Measurements from ENCODE around the gene ZNF710. TPM values are rescaled to one million over a fixed set of nuclear protein-coding genes. Genes with fewer than 3 reads are reported as not detected.

ZNF710 gene
- total and polyA plus RNA-seq, 4 donors, result 5.3 to 33.0 (median 17.5) TPM

DNA sequence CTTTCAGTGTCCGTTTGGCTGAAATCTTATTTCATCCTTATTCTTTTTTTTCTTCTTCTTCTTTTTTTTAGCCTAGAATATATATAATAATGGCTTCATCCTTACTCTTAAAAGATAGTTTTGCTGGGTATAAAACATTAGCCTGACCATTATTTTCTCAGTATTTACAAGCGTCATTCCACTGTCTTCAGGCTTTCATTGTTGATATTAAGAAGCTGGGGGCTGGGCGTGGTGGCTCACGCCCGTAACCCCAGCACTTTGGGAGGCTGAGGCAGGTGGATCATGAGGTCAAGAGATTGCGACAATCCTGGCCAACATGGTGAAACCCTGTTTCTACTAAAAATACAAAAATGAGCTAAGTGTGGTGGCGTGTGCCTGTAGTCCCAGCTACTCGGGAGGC, 10.6 kb downstream of the ZNF710 start:
- H3K4me3 ChIP-seq (ENCODE audit: low read depth, low read length), result no peak overlapping the region
- 95% methylated on average over 4 of the region's 8 CpGs for WGBS (ENCODE audit: insufficient coverage)
- peaks cover 7% of the 10 kb centered on the region for H3K9me3 ChIP-seq (ENCODE audit: control insufficient read depth, insufficient read depth, low read length)

DNA sequence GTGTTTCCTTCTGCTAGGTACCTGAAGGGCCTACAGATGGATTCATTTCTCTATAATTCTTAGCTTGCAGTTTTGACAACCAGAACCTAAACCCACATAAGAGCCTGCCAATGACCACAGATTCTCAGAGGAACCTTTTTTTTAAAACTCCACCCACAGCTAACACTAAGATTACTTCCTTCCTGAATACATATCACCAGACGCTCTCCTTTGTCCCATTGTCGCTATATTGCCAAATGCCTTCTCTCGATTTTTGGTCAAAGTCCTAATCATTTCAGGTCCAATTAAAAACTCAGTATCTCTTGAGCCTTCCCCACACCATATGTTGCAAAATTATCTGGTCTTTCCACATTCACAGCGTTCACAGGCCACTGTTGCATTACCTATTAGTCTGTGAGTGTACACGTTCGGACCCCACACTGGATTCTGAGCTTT, 12.4 kb downstream of the ZNF710 start:
- peaks cover 4% of the 10 kb centered on the region for H3K36me3 ChIP-seq (ENCODE audit: control insufficient read depth, insufficient read depth, low read length)
- WGBS (ENCODE audit: insufficient coverage), result 75% methylated on average over 4 of the region's 6 CpGs
- H3K4me1 ChIP-seq (ENCODE audit: control insufficient read depth, insufficient read depth, low read length), result no peaks in the 10 kb centered on the region
- peaks cover 7% of the 10 kb centered on the region for H3K9me3 ChIP-seq (ENCODE audit: control insufficient read depth, insufficient read depth, low read length)
- no peak for DNase-seq (ENCODE audit: low read depth in 4 of 6, low spot score in 6 of 6)
- no peak overlapping the region for H3K27ac ChIP-seq (ENCODE audit: low read depth, low read length)
- no peak overlapping the region for H3K4me3 ChIP-seq (ENCODE audit: low read depth, low read length)
- no peaks in the 10 kb centered on the region for H3K27me3 ChIP-seq (ENCODE audit: control insufficient read depth, insufficient read depth, low read length)

More for the DNA sequence above, 10.6 kb downstream of the ZNF710 start:
- Histone ChIP-seq H3K27me3 (ENCODE audit: control insufficient read depth, insufficient read depth, low read length) (no peaks in the 10 kb centered on the region), H3K36me3 (ENCODE audit: control insufficient read depth, insufficient read depth, low read length) (peaks cover 4% of the 10 kb centered on the region), H3K4me1 (ENCODE audit: control insufficient read depth, insufficient read depth, low read length) (no peaks in the 10 kb centered on the region), H3K27ac (ENCODE audit: low read depth, low read length) (no peak overlapping the region)
- no peak for DNase-seq (ENCODE audit: low read depth in 4 of 6, low spot score in 6 of 6)

DNA sequence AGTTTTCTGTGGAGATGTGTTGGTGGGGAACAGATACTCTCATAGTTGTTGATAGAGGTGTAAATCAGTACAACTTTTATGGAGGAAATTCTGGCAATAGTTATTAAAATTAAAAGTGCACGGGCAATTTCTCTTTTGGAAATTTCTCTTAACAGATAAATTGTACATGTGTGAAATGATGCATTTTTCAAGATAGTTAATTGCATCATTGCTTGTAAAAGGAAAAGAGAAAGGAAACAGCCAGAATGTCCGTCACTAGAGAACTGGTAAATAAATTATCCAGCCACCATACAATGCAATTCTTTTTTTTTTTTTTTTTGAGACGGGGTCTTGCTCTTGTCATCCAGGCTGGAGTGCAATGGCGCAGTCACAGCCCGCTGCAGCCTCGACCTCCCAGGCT, 14.2 kb downstream of the ZNF710 start:
- H3K27me3 ChIP-seq (ENCODE audit: control insufficient read depth, insufficient read depth, low read length), result no peaks in the 10 kb centered on the region
- WGBS (ENCODE audit: insufficient coverage), result 67% methylated on average over 3 of the region's 6 CpGs
- H3K36me3 ChIP-seq (ENCODE audit: control insufficient read depth, insufficient read depth, low read length), result peaks cover 3% of the 10 kb centered on the region
- H3K4me1 ChIP-seq (ENCODE audit: control insufficient read depth, insufficient read depth, low read length), result peaks cover 9% of the 10 kb centered on the region
- peaks cover 7% of the 10 kb centered on the region for H3K9me3 ChIP-seq (ENCODE audit: control insufficient read depth, insufficient read depth, low read length)
- no peak overlapping the region for H3K27ac ChIP-seq (ENCODE audit: low read depth, low read length)
- no peak for DNase-seq (ENCODE audit: low read depth in 4 of 6, low spot score in 6 of 6)
- H3K4me3 ChIP-seq (ENCODE audit: low read depth, low read length), result no peak overlapping the region

DNA sequence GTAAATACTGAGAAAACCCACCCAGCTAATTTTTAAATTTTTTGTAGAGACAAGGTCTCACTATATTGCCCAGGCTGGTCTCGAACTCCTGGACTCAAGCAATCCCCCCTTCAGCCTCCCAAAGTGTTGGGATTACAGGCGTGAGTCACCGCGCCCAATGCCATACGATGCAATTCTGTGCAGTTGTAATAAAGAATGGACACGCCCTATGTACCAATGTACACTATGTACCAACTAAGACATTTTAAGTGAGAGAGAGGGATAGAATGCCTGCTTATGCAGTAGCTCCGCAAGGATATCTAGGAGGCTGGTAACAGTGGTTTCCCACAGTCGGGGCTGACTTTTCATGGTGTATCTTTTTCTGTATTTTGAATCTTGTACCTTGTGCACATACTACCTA, 14.6 kb downstream of the ZNF710 start:
- WGBS (ENCODE audit: insufficient coverage), result no CpG with 5 or more reads among the region's 8 CpGs
- no peak overlapping the region for H3K27ac ChIP-seq (ENCODE audit: low read depth, low read length)
- peaks cover 4% of the 10 kb centered on the region for H3K36me3 ChIP-seq (ENCODE audit: control insufficient read depth, insufficient read depth, low read length)

DNA sequence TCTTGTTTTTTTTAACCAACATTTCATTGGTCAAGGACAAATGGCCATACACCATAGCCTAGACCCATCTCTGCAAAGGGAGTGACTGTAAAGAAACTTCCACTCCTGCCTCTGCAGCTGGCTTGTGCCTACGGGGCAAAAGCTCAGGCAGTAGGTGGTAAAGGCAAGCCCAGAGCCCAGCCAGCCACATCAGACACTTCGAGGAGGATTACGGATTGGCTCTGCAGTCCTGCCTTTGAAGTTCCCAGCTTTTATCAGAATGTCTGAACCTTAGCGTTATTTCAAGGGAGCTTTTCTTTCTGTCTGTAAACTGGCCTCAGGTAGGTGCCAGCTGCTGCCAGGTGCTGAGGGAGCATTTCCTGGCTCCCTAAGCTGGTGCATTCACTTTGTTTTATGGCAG, 15.6 kb downstream of the ZNF710 start:
- no peak for DNase-seq (ENCODE audit: low read depth in 4 of 6, low spot score in 6 of 6)
- Histone ChIP-seq H3K36me3 (ENCODE audit: control insufficient read depth, insufficient read depth, low read length) (peaks cover 4% of the 10 kb centered on the region), H3K4me3 (ENCODE audit: low read depth, low read length) (no peak overlapping the region), H3K27me3 (ENCODE audit: control insufficient read depth, insufficient read depth, low read length) (no peaks in the 10 kb centered on the region), H3K4me1 (ENCODE audit: control insufficient read depth, insufficient read depth, low read length) (peaks cover 16% of the 10 kb centered on the region), H3K9me3 (ENCODE audit: control insufficient read depth, insufficient read depth, low read length) (peaks cover 4% of the 10 kb centered on the region), H3K27ac (ENCODE audit: low read depth, low read length) (no peak overlapping the region)
- WGBS (ENCODE audit: insufficient coverage), result 67% methylated on average over 4 of the region's 4 CpGs

More for the DNA sequence above, 14.6 kb downstream of the ZNF710 start:
- peaks cover 7% of the 10 kb centered on the region for H3K9me3 ChIP-seq (ENCODE audit: control insufficient read depth, insufficient read depth, low read length)
- no peaks in the 10 kb centered on the region for H3K27me3 ChIP-seq (ENCODE audit: control insufficient read depth, insufficient read depth, low read length)
- no peak for DNase-seq (ENCODE audit: low read depth in 4 of 6, low spot score in 6 of 6)
- no peak overlapping the region for H3K4me3 ChIP-seq (ENCODE audit: low read depth, low read length)
- H3K4me1 ChIP-seq (ENCODE audit: control insufficient read depth, insufficient read depth, low read length), result peaks cover 13% of the 10 kb centered on the region

DNA sequence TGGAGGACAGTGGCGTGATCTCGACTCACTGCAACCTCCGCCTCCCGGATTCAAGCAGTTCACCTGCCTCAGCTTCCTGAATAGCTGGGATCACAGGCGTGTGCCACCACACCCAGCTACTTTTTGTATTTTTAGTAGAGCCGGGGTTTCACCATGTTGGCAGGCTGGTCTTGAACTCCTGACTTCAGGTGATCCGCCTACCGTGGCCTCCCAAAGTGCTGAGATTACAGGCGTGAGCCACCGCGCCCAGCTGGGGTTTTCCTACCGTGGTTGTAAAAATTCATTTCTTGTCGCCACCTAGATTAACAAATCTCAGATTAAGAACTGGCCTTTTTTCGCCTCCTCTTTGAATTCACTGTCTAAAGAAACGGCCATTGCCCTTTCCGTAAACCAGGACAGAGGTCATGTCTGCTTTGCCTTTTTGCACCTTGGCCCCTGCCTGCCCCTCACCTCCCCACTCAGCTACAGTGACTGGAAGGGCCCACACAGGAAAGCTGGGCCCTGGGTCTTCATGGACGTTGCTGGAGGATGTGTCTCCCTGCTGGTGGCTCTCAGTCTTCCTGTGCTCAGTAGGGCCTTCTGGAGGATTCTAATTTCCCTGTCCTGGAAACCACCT, 17.2 kb downstream of the ZNF710 start:
- no peak overlapping the region for H3K27ac ChIP-seq (ENCODE audit: low read depth, low read length)

DNA sequence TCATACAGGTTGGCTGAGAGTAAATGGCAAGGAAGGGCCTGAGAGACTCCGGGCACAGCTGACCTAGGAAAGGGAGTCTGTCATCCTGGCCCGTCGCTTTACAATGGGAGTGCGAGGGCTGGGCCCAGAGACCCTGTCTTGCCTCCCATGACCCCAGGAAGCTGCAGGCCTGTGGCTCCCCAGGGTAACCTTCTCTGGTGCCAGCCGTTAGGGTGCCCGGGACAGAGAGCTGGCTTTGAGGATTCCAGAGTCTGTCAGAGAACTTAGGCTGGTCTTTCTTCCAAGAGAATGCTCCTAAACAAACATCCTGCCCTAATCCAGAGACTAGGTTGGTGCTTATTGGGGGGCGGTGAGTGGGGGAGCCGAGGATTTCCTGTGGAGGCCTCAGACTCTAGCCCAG, 18.5 kb downstream of the ZNF710 start:
- H3K4me1 ChIP-seq (ENCODE audit: control insufficient read depth, insufficient read depth, low read length), result peaks cover 23% of the 10 kb centered on the region
- no peaks in the 10 kb centered on the region for H3K27me3 ChIP-seq (ENCODE audit: control insufficient read depth, insufficient read depth, low read length)
- DNase-seq (ENCODE audit: low read depth in 4 of 6, low spot score in 6 of 6), result no peak
- 80% methylated on average over 7 of the region's 8 CpGs for WGBS (ENCODE audit: insufficient coverage)
- no peaks in the 10 kb centered on the region for H3K9me3 ChIP-seq (ENCODE audit: control insufficient read depth, insufficient read depth, low read length)
- peaks cover 4% of the 10 kb centered on the region for H3K36me3 ChIP-seq (ENCODE audit: control insufficient read depth, insufficient read depth, low read length)
- H3K27ac ChIP-seq (ENCODE audit: low read depth, low read length), result peak overlapping the region; percentile 26
- no peak overlapping the region for H3K4me3 ChIP-seq (ENCODE audit: low read depth, low read length)

More for the DNA sequence above, 17.2 kb downstream of the ZNF710 start:
- H3K4me3 ChIP-seq (ENCODE audit: low read depth, low read length), result no peak overlapping the region
- 92% methylated on average over 17 of the region's 17 CpGs for WGBS (ENCODE audit: insufficient coverage)
- H3K36me3 ChIP-seq (ENCODE audit: control insufficient read depth, insufficient read depth, low read length), result peaks cover 4% of the 10 kb centered on the region
- H3K4me1 ChIP-seq (ENCODE audit: control insufficient read depth, insufficient read depth, low read length), result peaks cover 16% of the 10 kb centered on the region
- no peaks in the 10 kb centered on the region for H3K9me3 ChIP-seq (ENCODE audit: control insufficient read depth, insufficient read depth, low read length)
- no peak for DNase-seq (ENCODE audit: low read depth in 4 of 6, low spot score in 6 of 6)
- no peaks in the 10 kb centered on the region for H3K27me3 ChIP-seq (ENCODE audit: control insufficient read depth, insufficient read depth, low read length)

DNA sequence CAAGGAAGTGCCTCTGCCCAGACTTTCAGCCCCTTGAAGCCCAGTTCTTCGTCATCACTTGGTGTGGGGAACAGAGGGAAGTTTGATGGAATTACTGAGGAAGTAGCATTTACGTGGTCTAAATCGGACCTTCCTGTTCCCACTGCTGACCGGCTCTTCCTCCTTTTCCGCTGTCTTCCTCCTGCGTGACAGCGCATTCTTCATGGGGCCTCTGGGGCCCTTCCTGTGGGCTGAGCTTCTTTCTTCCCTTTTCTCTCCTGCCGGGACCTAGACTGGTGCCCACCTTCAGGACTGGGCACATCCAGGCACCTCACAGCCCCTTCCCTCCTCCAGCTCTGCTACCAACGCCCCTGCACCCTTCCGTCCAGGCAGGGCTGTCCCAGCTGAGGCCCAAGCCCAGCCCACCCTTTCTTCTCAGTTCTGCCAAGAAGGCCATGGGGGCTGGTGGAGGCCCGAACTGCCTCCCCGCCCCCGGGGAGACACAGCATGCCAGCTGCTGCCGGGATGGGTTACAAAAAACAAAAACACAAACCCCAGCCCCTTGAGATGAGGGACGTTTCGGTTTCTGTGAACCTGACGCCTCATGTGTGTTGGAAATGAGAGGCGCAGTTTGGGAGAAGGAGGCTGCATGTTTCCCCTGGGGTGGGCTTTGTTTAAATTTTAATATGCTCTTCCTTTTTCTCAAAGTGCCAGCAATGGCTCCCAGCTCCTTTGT, 19.1 kb downstream of the ZNF710 start:
- WGBS (ENCODE audit: insufficient coverage), result 65% methylated on average over 14 of the region's 18 CpGs
- Histone ChIP-seq H3K36me3 (ENCODE audit: control insufficient read depth, insufficient read depth, low read length) (peaks cover 4% of the 10 kb centered on the region), H3K9me3 (ENCODE audit: control insufficient read depth, insufficient read depth, low read length) (no peaks in the 10 kb centered on the region), H3K27me3 (ENCODE audit: control insufficient read depth, insufficient read depth, low read length) (no peaks in the 10 kb centered on the region), H3K4me1 (ENCODE audit: control insufficient read depth, insufficient read depth, low read length) (peaks cover 28% of the 10 kb centered on the region), H3K4me3 (ENCODE audit: low read depth, low read length) (no peak overlapping the region), H3K27ac (ENCODE audit: low read depth, low read length) (peak overlapping the region; percentile 26)
- DNase-seq (ENCODE audit: low read depth in 4 of 6, low spot score in 6 of 6), result no peak

DNA sequence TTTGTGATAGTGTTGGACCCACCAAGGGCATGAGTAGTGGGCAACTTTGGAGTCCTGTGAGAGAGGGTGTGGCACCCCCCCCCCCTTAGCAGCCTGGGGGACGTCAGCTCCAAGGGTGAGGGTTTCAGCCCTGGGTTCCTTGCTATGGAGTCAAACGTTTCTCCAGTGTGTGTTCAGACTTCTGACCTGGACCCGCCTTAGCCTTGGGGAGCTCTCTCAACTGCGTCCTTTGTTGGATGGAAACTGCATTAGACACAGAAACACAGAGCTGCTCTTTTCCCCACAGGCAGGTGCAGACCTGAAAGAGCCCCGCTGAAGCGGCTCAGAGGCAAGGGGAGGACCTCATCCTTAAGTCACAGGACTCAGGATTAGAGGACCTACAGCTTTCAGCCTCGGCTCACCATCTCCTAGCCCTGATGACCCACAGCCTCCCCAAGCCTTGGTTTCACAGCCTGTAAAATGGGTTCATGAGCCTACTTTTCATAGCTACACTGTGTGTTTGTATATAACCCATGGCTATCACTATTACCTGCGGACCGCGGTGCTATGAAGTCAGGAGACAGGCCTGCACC, 19.9 kb downstream of the ZNF710 start:
- Histone ChIP-seq H3K27ac (ENCODE audit: low read depth, low read length) (no peak overlapping the region), H3K9me3 (ENCODE audit: control insufficient read depth, insufficient read depth, low read length) (no peaks in the 10 kb centered on the region), H3K4me1 (ENCODE audit: control insufficient read depth, insufficient read depth, low read length) (peaks cover 28% of the 10 kb centered on the region), H3K4me3 (ENCODE audit: low read depth, low read length) (no peak overlapping the region), H3K36me3 (ENCODE audit: control insufficient read depth, insufficient read depth, low read length) (peaks cover 4% of the 10 kb centered on the region), H3K27me3 (ENCODE audit: control insufficient read depth, insufficient read depth, low read length) (no peaks in the 10 kb centered on the region)
- DNase-seq (ENCODE audit: low read depth in 4 of 6, low spot score in 6 of 6), result no peak
- WGBS (ENCODE audit: insufficient coverage), result 79% methylated on average over 6 of the region's 10 CpGs

Data from spinal cord (tissue), 10 donors.